Activated T-helper 2 cell treated with anti-CD3 and anti-CD28 coated beads, Interferon-gamma antibody, Interleukin-2, Interleukin-4, amounts not matched to agents 10 μg/mL and 5 μg/mL and 100 μg/mL, durations not matched to agents 14 hours and 24 hours and 36 hours (primary cell): Measurements from ENCODE around the gene FAM216A. TPM values are rescaled to one million over a fixed set of nuclear protein-coding genes. Genes with fewer than 3 reads are reported as not detected.
"Not testable (repeated sequence)": the region's sequence is repeated elsewhere in the genome, so short reads cannot be mapped to it uniquely, and the experiment has no call there.

ENCODE experiments used
- DNase-seq: peaks from one replicate; pipeline ENCODE4 v3.0.0; 2021; ENCODE audit warnings: low spot score
- H3K27ac Mint-ChIP-seq: one replicate; pipeline ENCODE4 v1.8.0; 2021; ENCODE audit warnings: mixed read lengths
- H3K27me3 Mint-ChIP-seq: one replicate; pipeline ENCODE4 v1.8.0; 2021; ENCODE audit warnings: low read depth, mixed read lengths
- H3K36me3 Mint-ChIP-seq: one replicate; pipeline ENCODE4 v1.8.0; 2021; ENCODE audit warnings: low read depth, mixed read lengths
- H3K4me1 Mint-ChIP-seq: one replicate; pipeline ENCODE4 v1.8.0; 2021; ENCODE audit warnings: low read depth, mixed read lengths
- H3K4me3 Mint-ChIP-seq: one replicate; pipeline ENCODE4 v1.8.0; 2021; ENCODE audit warnings: low read depth, mild to moderate bottlenecking, moderate library complexity, mixed read lengths
- H3K9me3 Mint-ChIP-seq: one replicate; pipeline ENCODE4 v1.8.0; 2021; ENCODE audit warnings: mixed read lengths
- intact Hi-C: fragments of 100-400 bp; cut with micrococcal nuclease; formaldehyde crosslinking; loops from one replicate; pipeline ENCODE4 v1.15.1; 2023
- total RNA-seq: library from RNA; stranded (reverse); gene quantifications from 2 replicates; pipeline ENCODE4 v1.2.3, GENCODE V29; 2022

FAM216A gene
- total RNA-seq, 1 donor from 2014 or later, result 48.8 TPM

- DNase-seq, result no peak
- H3K27ac Mint-ChIP-seq, result no peak overlapping the region
- intact Hi-C loops, result no loop called here
- H3K27me3 Mint-ChIP-seq, result no peaks in the 10 kb centered on the region
- H3K9me3 Mint-ChIP-seq, result no peaks in the 10 kb centered on the region
- no peak overlapping the region for H3K4me3 Mint-ChIP-seq
- peaks cover 6% of the 10 kb centered on the region for H3K4me1 Mint-ChIP-seq
- H3K36me3 Mint-ChIP-seq, result peaks cover 42% of the 10 kb centered on the region
Measured at GRCh38 chr12:110453569-110454296, 14.9 kb upstream of the FAM216A start.

- no peak for DNase-seq
- Mint-ChIP-seq H3K27ac (no peak overlapping the region), H3K4me3 (no peak overlapping the region), H3K27me3 (no peaks in the 10 kb centered on the region), H3K9me3 (no peaks in the 10 kb centered on the region), H3K36me3 (peaks cover 44% of the 10 kb centered on the region), H3K4me1 (peaks cover 4% of the 10 kb centered on the region)
- intact Hi-C loops, result no loop called here
Measured at GRCh38 chr12:110458756-110459155, 9.9 kb upstream of the FAM216A start.

- not testable (repeated sequence) for DNase-seq, H3K27ac Mint-ChIP-seq
Measured at GRCh38 chr12:110461189-110461588, 7.5 kb upstream of the FAM216A start.

GRCh38 chr12:110465024-110465423, 3.6 kb upstream of the FAM216A start:
- H3K27me3 Mint-ChIP-seq, result no peaks in the 10 kb centered on the region
- peaks cover 40% of the 10 kb centered on the region for H3K36me3 Mint-ChIP-seq
- no peak overlapping the region for H3K4me3 Mint-ChIP-seq
- no peak for DNase-seq
- no peaks in the 10 kb centered on the region for H3K9me3 Mint-ChIP-seq
- H3K4me1 Mint-ChIP-seq, result peaks cover 22% of the 10 kb centered on the region
- intact Hi-C loops, result loop anchor here (5.0 kb wide), 1 partner anchor 232 kb away; no protein-coding TSS in a partner anchor
- no peak overlapping the region for H3K27ac Mint-ChIP-seq

More at GRCh38 chr12:110461189-110461588, 7.5 kb upstream of the FAM216A start:
- H3K27me3 Mint-ChIP-seq, intact Hi-C loops, H3K9me3 Mint-ChIP-seq, H3K4me1 Mint-ChIP-seq, H3K4me3 Mint-ChIP-seq: not testable (repeated sequence)
- peaks cover 42% of the 10 kb centered on the region for H3K36me3 Mint-ChIP-seq

- intact Hi-C loops, result loop anchor here (5.0 kb wide), 1 partner anchor 232 kb away; no protein-coding TSS in a partner anchor
- H3K27me3 Mint-ChIP-seq, H3K27ac Mint-ChIP-seq, H3K9me3 Mint-ChIP-seq, DNase-seq: not testable (repeated sequence)
- peaks cover 44% of the 10 kb centered on the region for H3K36me3 Mint-ChIP-seq
- peaks cover 25% of the 10 kb centered on the region for H3K4me1 Mint-ChIP-seq
- peak overlapping the region; percentile 3 for H3K4me3 Mint-ChIP-seq
Measured at GRCh38 chr12:110465765-110466164, 2.9 kb upstream of the FAM216A start.

- Mint-ChIP-seq H3K27me3 (no peaks in the 10 kb centered on the region), H3K9me3 (no peaks in the 10 kb centered on the region), H3K36me3 (peaks cover 41% of the 10 kb centered on the region), H3K4me1 (peaks cover 29% of the 10 kb centered on the region), H3K27ac (no peak overlapping the region), H3K4me3 (peak overlapping the region; percentile 99)
- DNase-seq, result no peak
- intact Hi-C loops, result loop anchor here (5.0 kb wide), 1 partner anchor 231 kb away; no protein-coding TSS in a partner anchor
Measured at GRCh38 chr12:110466791-110467190, 1.9 kb upstream of the FAM216A start.

- DNase-seq, result no peak
- Mint-ChIP-seq H3K27ac (peak overlapping the region; percentile 96), H3K9me3 (no peaks in the 10 kb centered on the region), H3K36me3 (peaks cover 35% of the 10 kb centered on the region), H3K27me3 (no peaks in the 10 kb centered on the region), H3K4me1 (peaks cover 25% of the 10 kb centered on the region), H3K4me3 (peak overlapping the region; percentile 99)
- intact Hi-C loops, result loop anchor here (1.0 to 5.0 kb wide), 6 partner anchors 18 to 229 kb away; partner anchors contain the start of genes ANAPC7, ARPC3, RAD9B and VPS29
Measured at GRCh38 chr12:110467847-110468213, 815 bp upstream of the FAM216A start.

GRCh38 chr12:110475426-110475825, 6.8 kb downstream of the FAM216A start:
- Mint-ChIP-seq H3K36me3 (peaks cover 34% of the 10 kb centered on the region), H3K4me1 (peaks cover 7% of the 10 kb centered on the region), H3K4me3 (no peak overlapping the region), H3K27me3 (no peaks in the 10 kb centered on the region), H3K9me3 (no peaks in the 10 kb centered on the region), H3K27ac (no peak overlapping the region)
- DNase-seq, result no peak
- intact Hi-C loops, result no loop called here

- Mint-ChIP-seq H3K36me3 (peaks cover 44% of the 10 kb centered on the region), H3K9me3 (peaks cover 7% of the 10 kb centered on the region), H3K27me3 (no peaks in the 10 kb centered on the region), H3K27ac (peak overlapping the region; percentile 62), H3K4me3 (peak overlapping the region; percentile 61), H3K4me1 (peaks cover 24% of the 10 kb centered on the region)
- intact Hi-C loops, result no loop called here
- DNase-seq, result no peak
Measured at GRCh38 chr12:110498984-110499706, 30.5 kb downstream of the FAM216A start.

- Mint-ChIP-seq H3K4me3 (peak overlapping the region; percentile 88), H3K4me1 (peaks cover 24% of the 10 kb centered on the region), H3K27me3 (no peaks in the 10 kb centered on the region), H3K36me3 (peaks cover 28% of the 10 kb centered on the region), H3K27ac (peak overlapping the region; percentile 91), H3K9me3 (peaks cover 7% of the 10 kb centered on the region)
- DNase-seq, result no peak
- intact Hi-C loops, result loop anchor here (1.0 kb wide), 1 partner anchor 51 kb away; the partner anchor contains the start of gene ARPC3
Measured at GRCh38 chr12:110501399-110501751, 32.7 kb downstream of the FAM216A start.

GRCh38 chr12:110501752-110502738, 33.4 kb downstream of the FAM216A start, which contains the start of the genes RAD9B and VPS29:
Gene RAD9B, plus strand, starts transcription at chr12:110502331. Its CDS starts 7 bp downstream, at chr12:110502338.
Gene VPS29, minus strand, starts transcription at chr12:110502111. Its CDS starts 60 bp downstream, at chr12:110502051.
- no peaks in the 10 kb centered on the region for H3K27me3 Mint-ChIP-seq
- peaks cover 24% of the 10 kb centered on the region for H3K4me1 Mint-ChIP-seq
- peak within 1 kb of the TSS; percentile 88 for H3K4me3 Mint-ChIP-seq
- peaks cover 24% of the 10 kb centered on the region for H3K36me3 Mint-ChIP-seq
- peak within 1 kb of the TSS; percentile 91 for H3K27ac Mint-ChIP-seq
- peaks cover 7% of the 10 kb centered on the region for H3K9me3 Mint-ChIP-seq
- intact Hi-C loops, result loop anchor here (1.0 to 2.0 kb wide), 3 partner anchors 34 to 77 kb away; partner anchors contain the start of genes ARPC3, FAM216A and GPN3
- DNase-seq, result peak; percentile 99

GRCh38 chr12:110503432-110503831, 34.8 kb downstream of the FAM216A start:
- peaks cover 24% of the 10 kb centered on the region for H3K4me1 Mint-ChIP-seq
- no peak overlapping the region for H3K4me3 Mint-ChIP-seq
- no peaks in the 10 kb centered on the region for H3K27me3 Mint-ChIP-seq
- intact Hi-C loops, result loop anchor here (2.0 kb wide), 1 partner anchor 75 kb away; no protein-coding TSS in a partner anchor
- peaks cover 24% of the 10 kb centered on the region for H3K36me3 Mint-ChIP-seq
- H3K9me3 Mint-ChIP-seq, result peaks cover 7% of the 10 kb centered on the region
- no peak for DNase-seq
- peak overlapping the region; percentile 42 for H3K27ac Mint-ChIP-seq
